HG02852 (cell line): ENCODE results near the gene CYP24A1.

Experiments
- ATAC-seq: cut with Tn5 transposase; IDR thresholded peaks from one replicate; pipeline ENCODE4 v1.9.1; 2021; ENCODE audit warnings: mild to moderate bottlenecking, moderate library complexity; ENCODE audit not compliant: unreplicated experiment

The CYP24A1 gene

GRCh38 chr20:54158226-54158625 is 15.6 kb downstream of the CYP24A1 start:
- ATAC-seq: no peak

- ATAC-seq: no peak
These were observed 16.6 kb downstream of the CYP24A1 start for GRCh38 chr20:54156981-54157835.

- no peak for ATAC-seq
These were observed 17.3 kb downstream of the CYP24A1 start for GRCh38 chr20:54156522-54156921.

GRCh38 chr20:54155736-54156317 is 18.0 kb downstream of the CYP24A1 start:
- ATAC-seq: no peak

- no peak for ATAC-seq
These were observed 19.3 kb downstream of the CYP24A1 start for GRCh38 chr20:54154439-54154838.

GRCh38 chr20:54153847-54154246 is 19.9 kb downstream of the CYP24A1 start:
- ATAC-seq: no peak

GRCh38 chr20:54153041-54153327 is 20.8 kb downstream of the CYP24A1 start:
- no peak for ATAC-seq

GRCh38 chr20:54152227-54153040 is 21.4 kb downstream of the CYP24A1 start:
- ATAC-seq: no peak

- ATAC-seq: no peak
These were observed 22.1 kb downstream of the CYP24A1 start for GRCh38 chr20:54151511-54152226.

- ATAC-seq: no peak
These were observed 22.7 kb downstream of the CYP24A1 start for GRCh38 chr20:54151075-54151439.

- no peak for ATAC-seq
These were observed 24.0 kb downstream of the CYP24A1 start for GRCh38 chr20:54149765-54150264.

- ATAC-seq: no peak
These were observed 24.6 kb downstream of the CYP24A1 start for GRCh38 chr20:54148947-54149764.

- ATAC-seq: no peak
These were observed 27.1 kb downstream of the CYP24A1 start for GRCh38 chr20:54146672-54147071.

GRCh38 chr20:54144847-54145414 is 28.9 kb downstream of the CYP24A1 start:
- no peak for ATAC-seq

- ATAC-seq: no peak
These were observed 32.7 kb downstream of the CYP24A1 start for GRCh38 chr20:54140927-54141566.

GRCh38 chr20:54140486-54140885 is 33.3 kb downstream of the CYP24A1 start:
- no peak for ATAC-seq

- ATAC-seq: no peak
These were observed 33.7 kb downstream of the CYP24A1 start for GRCh38 chr20:54140067-54140466.

- no peak for ATAC-seq
These were observed 34.6 kb downstream of the CYP24A1 start for GRCh38 chr20:54139188-54139587.

GRCh38 chr20:54138427-54138826 is 35.4 kb downstream of the CYP24A1 start:
- no peak for ATAC-seq
